Keratinocyte (primary cell): ENCODE measurements around the gene NFATC1. TPM values are rescaled to one million over a fixed set of nuclear protein-coding genes. Genes with fewer than 3 reads are reported as not detected.

ENCODE experiments used
- DNase-seq: peaks from one replicate; pipeline ENCODE4 v3.0.0-alpha.2; 2011; ENCODE audit warnings: low read depth, missing footprints, low spot score
- FAIRE-seq: peaks from 2 replicates; lab custom pipeline; 2011; peaks lifted over from hg19 to GRCh38; lab: Jason Lieb, UNC
- H2AFZ ChIP-seq: 2 replicates; pipeline ENCODE4 v1.6.0; 2012; ENCODE audit warnings: low read length, control low read depth, inconsistent platforms; ENCODE audit not compliant: control insufficient read depth
- H3K27ac ChIP-seq: 2 replicates; pipeline ENCODE4 v1.5.1; 2011; ENCODE audit warnings: low read length; ENCODE audit not compliant: control insufficient read depth, insufficient read depth
- H3K27me3 ChIP-seq: 3 replicates; pipeline ENCODE4 v1.6.0; 2011; ENCODE audit warnings: low read length; ENCODE audit not compliant: control insufficient read depth, insufficient read depth; ENCODE audit errors: extremely low read depth
- H3K36me3 ChIP-seq, 2 experiments: 2 replicates in 1 of 2; 3 replicates in 1 of 2; pipeline ENCODE4 v1.5.1; 2011; ENCODE audit warnings: low read length in 2 of 2, mild to moderate bottlenecking in 1 of 2; ENCODE audit not compliant: control insufficient read depth in 2 of 2, insufficient read depth in 2 of 2; ENCODE audit errors: extremely low read depth in 1 of 2
- H3K4me1 ChIP-seq: 3 replicates; pipeline ENCODE4 v1.5.1; 2011; ENCODE audit warnings: low read length; ENCODE audit not compliant: control insufficient read depth, insufficient read depth; ENCODE audit errors: extremely low read depth
- H3K4me2 ChIP-seq: 3 replicates; pipeline ENCODE4 v1.6.0; 2011; ENCODE audit warnings: low read depth, low read length; ENCODE audit not compliant: control insufficient read depth, insufficient read depth; ENCODE audit errors: extremely low read depth
- H3K4me3 ChIP-seq, 3 experiments: fragments of 200-600 bp in 1 of 3; sonication (generic) in 1 of 3; 2 replicates in 2 of 3; 3 replicates in 1 of 3; pipeline ENCODE4 v1.5.1; 2011 to 2016; ENCODE audit warnings: low read length in 3 of 3, mild to moderate bottlenecking in 3 of 3, control low read depth in 2 of 3, inconsistent platforms in 1 of 3, low read depth in 1 of 3, mixed read lengths in 1 of 3, mixed run types in 1 of 3, moderate library complexity in 1 of 3; ENCODE audit not compliant: control insufficient read depth in 2 of 3, insufficient read depth in 2 of 3; ENCODE audit errors: extremely low read depth in 1 of 3
- H3K79me2 ChIP-seq: 2 replicates; pipeline ENCODE4 v1.6.0; 2012; ENCODE audit warnings: low read length; ENCODE audit not compliant: control insufficient read depth, insufficient read depth
- H3K9ac ChIP-seq: 3 replicates; pipeline ENCODE4 v1.6.0; 2011; ENCODE audit warnings: low read length; ENCODE audit not compliant: control insufficient read depth, insufficient read depth; ENCODE audit errors: extremely low read depth
- H3K9me1 ChIP-seq: 3 replicates; pipeline ENCODE4 v1.6.0; 2011; ENCODE audit warnings: low read length; ENCODE audit not compliant: control insufficient read depth, insufficient read depth; ENCODE audit errors: extremely low read depth
- H3K9me3 ChIP-seq: 2 replicates; pipeline ENCODE4 v1.5.1; 2012; ENCODE audit warnings: low read depth, low read length; ENCODE audit not compliant: control insufficient read depth
- H4K20me1 ChIP-seq: 3 replicates; pipeline ENCODE4 v1.6.0; 2011; ENCODE audit warnings: low read length; ENCODE audit not compliant: control insufficient read depth, insufficient read depth; ENCODE audit errors: extremely low read depth
- EZH2 ChIP-seq: IDR thresholded peaks from one replicate; pipeline ENCODE4 v1.6.1; 2012; ENCODE audit warnings: inconsistent platforms, mild to moderate bottlenecking, low read length, moderate library complexity
- dilution Hi-C: fragments of 300-500 bp; cut with MboI; formaldehyde crosslinking; loops from one replicate; pipeline ENCODE4 v1.7.0; 2020; ENCODE audit warnings: low sequenced_read_pairs; ENCODE audit not compliant: extremely low pct_ligation_motif_present
- polyA plus RNA-seq, 5 experiments: library from polyadenylated mRNA; depleted of rRNA in 3 of 5; stranded (reverse) in 3 of 5; stranded (forward) in 1 of 5; unstranded in 1 of 5; fragments of >200 nt; gene quantifications; 1 replicate in 1 of 5; 2 replicates in 3 of 5; 3 replicates in 1 of 5; pipeline versions ENCODE4 v1.2.1 to v1.2.3, GENCODE V29; 2011 to 2012; ENCODE audit warnings: missing spikeins in 2 of 5, low read depth in 1 of 5, low replicate concordance in 1 of 5
- TF ChIP-seq, protein P1 (sequence below), 3 experiments: IDR thresholded peaks in 1 of 3; conservative IDR thresholded peaks in 1 of 3; optimal IDR thresholded peaks in 1 of 3; 2 replicates in 2 of 3; 3 replicates in 1 of 3; pipeline versions ENCODE3 to v1.5.1; 2011; ENCODE audit warnings: low read length in 3 of 3, mild to moderate bottlenecking in 3 of 3, moderate library complexity in 2 of 3, control low read depth in 1 of 3, inconsistent platforms in 1 of 3; ENCODE audit not compliant: insufficient read depth in 2 of 3; ENCODE audit errors: extremely low read depth in 1 of 3

The NFATC1 gene
- polyA plus RNA-seq, 1 donor (not counting 4 experiments of a cell fraction or from before 2014, with no cell fraction given), result 0.77 TPM

DNA sequence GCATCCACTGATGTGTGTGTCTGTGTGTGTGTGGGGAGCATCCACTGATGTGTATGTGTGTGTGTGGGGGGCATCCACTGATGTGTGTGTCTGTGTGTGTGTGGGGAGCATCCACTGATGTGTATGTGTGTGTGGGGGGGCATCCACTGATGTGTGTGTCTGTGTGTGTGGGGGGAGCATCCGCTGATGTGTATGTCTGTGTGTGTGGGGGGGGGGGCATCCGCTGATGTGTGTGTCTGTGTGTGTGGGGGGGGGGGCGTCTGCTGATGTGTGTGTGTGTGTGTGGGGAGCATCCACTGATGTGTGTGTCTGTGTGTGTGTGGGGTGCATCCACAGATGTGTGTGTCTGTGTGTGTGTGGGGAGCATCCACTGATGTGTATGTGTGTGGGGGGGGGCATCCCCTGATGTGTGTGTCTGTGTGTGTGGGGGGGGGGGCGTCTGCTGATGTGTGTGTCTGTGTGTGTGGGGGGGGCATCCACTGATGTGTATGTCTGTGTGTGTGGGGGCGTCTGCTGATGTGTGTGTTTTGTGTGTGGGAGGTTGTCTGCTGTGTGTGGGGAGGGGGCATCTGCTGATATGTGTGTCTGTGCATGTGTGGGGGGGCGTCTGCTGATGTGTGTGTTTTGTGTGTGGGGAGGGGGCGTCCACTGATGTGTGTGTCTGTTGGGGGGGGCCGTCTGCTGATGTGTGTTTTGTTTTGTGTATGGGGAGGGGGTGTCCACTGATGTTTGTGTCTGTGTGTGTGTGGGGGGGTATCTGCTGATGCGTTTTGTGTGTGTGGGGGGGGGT, 125.9 kb downstream of the NFATC1 start:
- TF ChIP-seq EZH2, result no peak
- TF ChIP-seq, protein P1, sequence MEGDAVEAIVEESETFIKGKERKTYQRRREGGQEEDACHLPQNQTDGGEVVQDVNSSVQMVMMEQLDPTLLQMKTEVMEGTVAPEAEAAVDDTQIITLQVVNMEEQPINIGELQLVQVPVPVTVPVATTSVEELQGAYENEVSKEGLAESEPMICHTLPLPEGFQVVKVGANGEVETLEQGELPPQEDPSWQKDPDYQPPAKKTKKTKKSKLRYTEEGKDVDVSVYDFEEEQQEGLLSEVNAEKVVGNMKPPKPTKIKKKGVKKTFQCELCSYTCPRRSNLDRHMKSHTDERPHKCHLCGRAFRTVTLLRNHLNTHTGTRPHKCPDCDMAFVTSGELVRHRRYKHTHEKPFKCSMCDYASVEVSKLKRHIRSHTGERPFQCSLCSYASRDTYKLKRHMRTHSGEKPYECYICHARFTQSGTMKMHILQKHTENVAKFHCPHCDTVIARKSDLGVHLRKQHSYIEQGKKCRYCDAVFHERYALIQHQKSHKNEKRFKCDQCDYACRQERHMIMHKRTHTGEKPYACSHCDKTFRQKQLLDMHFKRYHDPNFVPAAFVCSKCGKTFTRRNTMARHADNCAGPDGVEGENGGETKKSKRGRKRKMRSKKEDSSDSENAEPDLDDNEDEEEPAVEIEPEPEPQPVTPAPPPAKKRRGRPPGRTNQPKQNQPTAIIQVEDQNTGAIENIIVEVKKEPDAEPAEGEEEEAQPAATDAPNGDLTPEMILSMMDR (optimal IDR thresholded peaks at IDR 0.05 in 1 of 3, IDR thresholded peaks at IDR 0.05 in 1 of 3, conservative IDR thresholded peaks at IDR 0.05 in 1 of 3; ENCODE audit: extremely low read depth in 1 of 3, insufficient read depth in 2 of 3, low read length in 3 of 3), result no peak
- no peaks in the 10 kb centered on the region for H4K20me1 ChIP-seq
- H3K4me3 ChIP-seq, result no peak overlapping the region
- no peaks in the 10 kb centered on the region for H3K79me2 ChIP-seq
- no peak overlapping the region for H2AFZ ChIP-seq
- H3K4me1 ChIP-seq, result no peaks in the 10 kb centered on the region
- no peaks in the 10 kb centered on the region for H3K27me3 ChIP-seq
- DNase-seq (no peak), FAIRE-seq (no peak)
- no peak overlapping the region for H3K27ac ChIP-seq
- dilution Hi-C loops, result no loop called here
- H3K9ac ChIP-seq, result no peak overlapping the region
- H3K36me3 ChIP-seq, result no peaks in the 10 kb centered on the region
- no peaks in the 10 kb centered on the region for H3K9me1 ChIP-seq
- no peak overlapping the region for H3K4me2 ChIP-seq
- H3K9me3 ChIP-seq, result no peaks in the 10 kb centered on the region

DNA sequence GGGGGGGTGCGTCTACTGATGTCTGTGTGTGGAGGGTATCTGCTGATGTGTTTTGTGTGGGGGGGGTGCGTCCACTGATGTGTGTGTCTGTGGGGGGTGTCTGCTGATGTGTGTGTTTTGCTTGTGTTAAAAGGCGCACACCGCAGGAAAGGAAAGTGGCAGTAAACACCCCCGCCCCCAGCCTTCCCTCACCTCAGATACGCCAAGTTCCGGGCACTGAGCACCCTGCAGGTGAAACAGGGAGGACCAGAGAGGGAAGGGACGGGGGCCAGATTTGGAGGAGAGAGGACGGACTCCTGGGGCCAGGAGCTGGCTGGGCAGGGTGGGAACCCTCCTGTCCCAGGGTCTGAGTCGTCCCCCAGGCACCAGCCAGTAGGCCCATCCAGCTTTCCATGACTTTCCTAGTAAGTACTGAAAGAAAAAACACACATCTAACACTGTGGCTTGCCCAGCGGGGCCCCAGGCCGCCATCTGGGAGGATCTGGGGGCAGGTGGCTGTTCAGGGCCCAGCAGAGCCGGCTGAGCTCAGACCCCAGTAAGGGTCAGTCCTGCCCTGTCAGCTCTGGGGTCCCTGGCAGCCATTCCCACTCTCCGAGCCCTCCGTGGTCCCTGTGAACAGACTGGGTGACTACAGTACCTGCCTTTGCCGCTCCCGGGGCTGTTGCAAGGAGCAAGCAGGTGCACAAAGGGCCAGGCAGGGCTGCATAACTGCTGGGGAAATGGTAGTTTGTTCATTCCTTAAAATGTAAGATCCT, 126.9 kb downstream of the NFATC1 start:
- H2AFZ ChIP-seq, result no peak overlapping the region
- H4K20me1 ChIP-seq, result no peaks in the 10 kb centered on the region
- H3K4me2 ChIP-seq, result no peak overlapping the region
- dilution Hi-C loops, result no loop called here
- no peaks in the 10 kb centered on the region for H3K9me1 ChIP-seq
- peaks cover 7% of the 10 kb centered on the region for H3K27me3 ChIP-seq
- H3K36me3 ChIP-seq, result no peaks in the 10 kb centered on the region
- no peak overlapping the region for H3K27ac ChIP-seq
- no peaks in the 10 kb centered on the region for H3K4me1 ChIP-seq
- no peak for TF ChIP-seq EZH2
- TF ChIP-seq, protein P1 (optimal IDR thresholded peaks at IDR 0.05 in 1 of 3, IDR thresholded peaks at IDR 0.05 in 1 of 3, conservative IDR thresholded peaks at IDR 0.05 in 1 of 3; ENCODE audit: extremely low read depth in 1 of 3, insufficient read depth in 2 of 3, low read length in 3 of 3), result no peak
- H3K9ac ChIP-seq, result no peak overlapping the region
- DNase-seq, result no peak
- H3K79me2 ChIP-seq, result no peaks in the 10 kb centered on the region
- no peak overlapping the region for H3K4me3 ChIP-seq
- no peak for FAIRE-seq
- H3K9me3 ChIP-seq, result no peaks in the 10 kb centered on the region
